Common myeloid progenitor, CD34-positive (primary cell): Measurements from ENCODE around the gene FOXP1.
A peak's percentile ranks its signal among the peaks of the same experiment; 100 is the strongest.

Experiments used
- CTCF ChIA-PET: fragments of 350-600 bp; sonication (Branson Sonifier 250); formaldehyde crosslinking; loops from one replicate; lab custom pipeline; 2021; ENCODE audit warnings: antibody characterized with exemption; lab: Charles Lee
- POLR2A ChIA-PET: fragments of 350-600 bp; sonication (Branson Sonifier 250); formaldehyde crosslinking; loops from one replicate; lab custom pipeline; 2021; ENCODE audit warnings: antibody characterized with exemption; lab: Charles Lee
- DNase-seq, 3 donors: peaks; one replicate each; pipeline versions ENCODE4 v3.0.0 to v3.0.0-alpha.2; 2013
- H3K27ac ChIP-seq, 2 experiments: 1 replicate in 1 of 2; 2 replicates in 1 of 2; pipeline ENCODE4 v1.7.0; 2013; ENCODE audit warnings: inconsistent platforms in 2 of 2, low read length in 2 of 2, mild to moderate bottlenecking in 2 of 2, low read depth in 1 of 2, moderate library complexity in 1 of 2; ENCODE audit not compliant: severe bottlenecking in 2 of 2, insufficient read depth in 1 of 2, poor library complexity in 1 of 2
- H3K27me3 ChIP-seq, 5 experiments: replicated peaks in 2 of 5; 1 replicate in 3 of 5; 2 replicates in 2 of 5; pipeline versions ENCODE4 v1.6.1 to v1.7.0; 2013; ENCODE audit warnings: low read length in 4 of 5, mild to moderate bottlenecking in 2 of 5, moderate library complexity in 2 of 5, inconsistent platforms in 1 of 5; ENCODE audit not compliant: insufficient read depth in 5 of 5, control insufficient read depth in 4 of 5
- H3K36me3 ChIP-seq, 4 experiments: 1 replicate in 2 of 4; 2 replicates in 2 of 4; pipeline versions ENCODE4 v1.6.1 to v1.7.0; 2013; ENCODE audit warnings: low read length in 3 of 4, control low read depth in 1 of 4, mild to moderate bottlenecking in 1 of 4; ENCODE audit not compliant: control insufficient read depth in 4 of 4, insufficient read depth in 4 of 4
- H3K4me1 ChIP-seq, 4 experiments: 1 replicate in 3 of 4; 2 replicates in 1 of 4; pipeline versions ENCODE4 v1.6.1 to v1.7.1; 2013; ENCODE audit warnings: low read length in 3 of 4, mild to moderate bottlenecking in 3 of 4, control low read depth in 1 of 4, inconsistent platforms in 1 of 4, moderate library complexity in 1 of 4; ENCODE audit not compliant: control insufficient read depth in 4 of 4, insufficient read depth in 4 of 4; ENCODE audit errors: control extremely low read depth in 1 of 4
- H3K4me3 ChIP-seq, 7 experiments: 1 replicate in 4 of 7; 2 replicates in 3 of 7; pipeline versions ENCODE4 v1.5.1 to v1.7.0; 2013; ENCODE audit warnings: mild to moderate bottlenecking in 7 of 7, low read length in 6 of 7, moderate library complexity in 6 of 7, inconsistent platforms in 2 of 7, low read depth in 2 of 7, control low read depth in 1 of 7; ENCODE audit not compliant: insufficient read depth in 4 of 7, control insufficient read depth in 1 of 7; ENCODE audit errors: extremely low read depth in 1 of 7
- H3K9me3 ChIP-seq, 5 experiments: 1 replicate in 4 of 5; 2 replicates in 1 of 5; pipeline versions ENCODE4 v1.6.1 to v1.7.1; 2013; ENCODE audit warnings: low read length in 4 of 5, mild to moderate bottlenecking in 2 of 5, inconsistent platforms in 1 of 5, low read depth in 1 of 5, moderate library complexity in 1 of 5; ENCODE audit not compliant: control insufficient read depth in 4 of 5, insufficient read depth in 2 of 5; ENCODE audit errors: control extremely low read depth in 1 of 5
- WGBS: methylation state at CpG from one replicate; pipeline ENCODE4 v1.1.5; 2013; ENCODE audit not compliant: insufficient coverage; 5-methylcytosine and 5-hydroxymethylcytosine counted together

FOXP1 gene

GRCh38 chr3:71521940-71522876, 61.3 kb downstream of the FOXP1 start:
- 93% methylated on average over 5 of the region's 7 CpGs for WGBS

GRCh38 chr3:71521021-71521352, 62.5 kb downstream of the FOXP1 start:
- Histone ChIP-seq H3K4me1 (peaks cover 6 to 17% (median 11%) of the 10 kb centered on the region in 4 experiments), H3K36me3 (peaks cover 0 to 8% (median 3%) of the 10 kb centered on the region in 4 experiments), H3K9me3 (no peaks in the 10 kb centered on the region), H3K27ac (no peak overlapping the region), H3K27me3 (no peaks in the 10 kb centered on the region), H3K4me3 (no peak overlapping the region)
- WGBS = 95% methylated on average over 4 of the region's 4 CpGs
- DNase-seq = no peak
- ChIA-PET POLR2A (no interaction called here), CTCF (no interaction called here)

More at GRCh38 chr3:71521940-71522876, 61.3 kb downstream of the FOXP1 start:
- H3K4me1 ChIP-seq = peaks cover 4 to 17% (median 8%) of the 10 kb centered on the region in 4 experiments
- H3K4me3 ChIP-seq = no peak overlapping the region
- ChIA-PET POLR2A (no interaction called here), CTCF (interaction anchor here (1.4 to 1.8 kb wide), 3 partner anchors 13 to 23 kb away, joined by 3 to 5 read pairs (median 4); no protein-coding TSS in a partner anchor)
- peak in 2 of 3 donors; percentile 36 to 39 for DNase-seq
- peaks cover 0 to 10% (median 3%) of the 10 kb centered on the region in 4 experiments for H3K36me3 ChIP-seq
- peak overlapping the region in 1 of 2 experiments; percentile 25 for H3K27ac ChIP-seq
- no peaks in the 10 kb centered on the region for H3K9me3 ChIP-seq
- H3K27me3 ChIP-seq = no peaks in the 10 kb centered on the region

- WGBS = 100% methylated on average over 4 of the region's 10 CpGs
- H3K36me3 ChIP-seq = peaks cover 0 to 8% (median 3%) of the 10 kb centered on the region in 4 experiments
- no peaks in the 10 kb centered on the region for H3K9me3 ChIP-seq
- CTCF ChIA-PET = no interaction called here
- no peak overlapping the region for H3K4me3 ChIP-seq
- peaks cover 6 to 19% (median 11%) of the 10 kb centered on the region in 4 experiments for H3K4me1 ChIP-seq
- no peaks in the 10 kb centered on the region for H3K27me3 ChIP-seq
- DNase-seq = no peak
- no peak overlapping the region for H3K27ac ChIP-seq
- POLR2A ChIA-PET = no interaction called here
These were observed 63.1 kb downstream of the FOXP1 start for GRCh38 chr3:71520161-71521020.

GRCh38 chr3:71518089-71518488, 65.4 kb downstream of the FOXP1 start:
- H3K9me3 ChIP-seq = peaks cover 0 to 5% (median 0%) of the 10 kb centered on the region in 5 experiments
- H3K4me1 ChIP-seq = peaks cover 6 to 24% (median 10%) of the 10 kb centered on the region in 4 experiments
- POLR2A ChIA-PET = interaction anchor here (0.6 kb wide), 1 partner anchor 16 kb away, joined by 3 read pairs; no protein-coding TSS in a partner anchor
- H3K27me3 ChIP-seq = no peaks in the 10 kb centered on the region
- no peak overlapping the region for H3K4me3 ChIP-seq
- CTCF ChIA-PET = interaction anchor here (1.6 kb wide), 1 partner anchor 9 kb away, joined by 6 read pairs; no protein-coding TSS in a partner anchor
- peaks cover 0 to 4% (median 3%) of the 10 kb centered on the region in 4 experiments for H3K36me3 ChIP-seq
- H3K27ac ChIP-seq = no peak overlapping the region
- no peak for DNase-seq

- no peak for DNase-seq
- H3K4me1 ChIP-seq = peaks cover 4 to 27% (median 14%) of the 10 kb centered on the region in 4 experiments
- H3K9me3 ChIP-seq = peaks cover 0 to 5% (median 0%) of the 10 kb centered on the region in 5 experiments
- no peak overlapping the region for H3K27ac ChIP-seq
- no peaks in the 10 kb centered on the region for H3K27me3 ChIP-seq
- no peak overlapping the region for H3K4me3 ChIP-seq
- CTCF ChIA-PET = interaction anchor here (1.0 to 1.6 kb wide), 2 partner anchors 9 to 89 kb away, joined by 3 to 6 read pairs; no protein-coding TSS in a partner anchor
- WGBS = 86% methylated on average over 1 of the region's 3 CpGs
- peaks cover 0 to 4% (median 1%) of the 10 kb centered on the region in 4 experiments for H3K36me3 ChIP-seq
- POLR2A ChIA-PET = no interaction called here
These were observed 66.2 kb downstream of the FOXP1 start for GRCh38 chr3:71517271-71517791.

- H3K27ac ChIP-seq = peak overlapping the region; percentile 56 to 83
- ChIA-PET POLR2A (interaction anchor here (0.6 kb wide), 1 partner anchor 14 kb away, joined by 3 read pairs; no protein-coding TSS in a partner anchor), CTCF (interaction anchor here (1.0 to 1.2 kb wide), 2 partner anchors 21 to 155 kb away, joined by 3 read pairs; no protein-coding TSS in a partner anchor)
- H3K27me3 ChIP-seq = no peaks in the 10 kb centered on the region
- no peak overlapping the region for H3K4me3 ChIP-seq
- DNase-seq = peak in 2 of 3 donors; percentile 39 to 53
- WGBS = 64% methylated on average over 9 of the region's 11 CpGs
- peaks cover 0 to 4% (median 1%) of the 10 kb centered on the region in 4 experiments for H3K36me3 ChIP-seq
- H3K9me3 ChIP-seq = peaks cover 0 to 5% (median 0%) of the 10 kb centered on the region in 5 experiments
- H3K4me1 ChIP-seq = peaks cover 9 to 37% (median 25%) of the 10 kb centered on the region in 4 experiments
These were observed 67.7 kb downstream of the FOXP1 start for GRCh38 chr3:71515636-71516365.
